K562 (cell line): ENCODE data around the gene CNOT1. TPM values are rescaled to one million over a fixed set of nuclear protein-coding genes. Genes with fewer than 3 reads are reported as not detected.

Experiments used
- ATAC-seq: fragments of 200-7000 bp; cut with Tn5 transposase; 3 replicates; pipeline ENCODE4 v1.9.1; 2020; ENCODE audit warnings: moderate library complexity
- BruUV-seq: library from RNA; stranded (reverse); fragments of 400-500 nt; replicated peaks from 2 replicates; lab custom pipeline; 2021; lab: Mats Ljungman, UMichigan
- CTCF ChIA-PET: fragments of 300-600 bp; formaldehyde crosslinking; extraction: SDS; loops from one replicate; lab custom pipeline; 2021; ENCODE audit warnings: low intra/inter-chr PET ratio; lab: Yijun Ruan, JAX
- POLR2A ChIA-PET: fragments of 300-600, 350-650 bp; sonication (Branson Sonifier 250); formaldehyde crosslinking; extraction: SDS; loops from one replicate; lab custom pipeline; 2021; ENCODE audit warnings: antibody characterized with exemption, inconsistent platforms; lab: Yijun Ruan, JAX
- DNase-seq, 4 experiments: peaks; one replicate each; pipeline versions ENCODE4 v3.0.0 to v3.0.0-alpha.2; 2011 to 2018; ENCODE audit warnings: low spot score in 3 of 4, mixed read lengths in 3 of 4; ENCODE audit errors: extremely low read depth in 1 of 4
- FAIRE-seq: peaks from 2 replicates; lab custom pipeline; 2011; peaks lifted over from hg19 to GRCh38; lab: Jason Lieb, UNC
- H2AFZ ChIP-seq: 2 replicates; pipeline ENCODE4 v1.6.0; 2011; ENCODE audit warnings: low read depth, low read length, control low read depth, inconsistent platforms
- H3K27ac ChIP-seq: fragments of 200-600 bp; 3 replicates; pipeline ENCODE4 v1.8.0; 2011; ENCODE audit warnings: low read depth, mild to moderate bottlenecking, control low read depth, inconsistent platforms, low read length, moderate library complexity, mixed read lengths; ENCODE audit errors: extremely low read depth
- H3K27me3 ChIP-seq, 2 experiments: fragments of 300-600 bp in 1 of 2; 2 replicates in 1 of 2; 3 replicates in 1 of 2; pipeline versions ENCODE4 v1.6.0 to v1.8.0; 2011; ENCODE audit warnings: inconsistent platforms in 2 of 2, low read length in 2 of 2, mild to moderate bottlenecking in 1 of 2, mixed read lengths in 1 of 2, moderate library complexity in 1 of 2; ENCODE audit not compliant: control insufficient read depth in 2 of 2, insufficient read depth in 2 of 2
- H3K36me3 ChIP-seq: fragments of 300-600 bp; 3 replicates; pipeline ENCODE4 v1.8.0; 2011; ENCODE audit warnings: mild to moderate bottlenecking, low read length, inconsistent platforms; ENCODE audit not compliant: control insufficient read depth, insufficient read depth
- H3K4me1 ChIP-seq, 2 experiments: fragments of 200-600 bp in 1 of 2; replicated peaks in 1 of 2; 2 replicates in 1 of 2; 3 replicates in 1 of 2; pipeline versions ENCODE4 v1.5.1 to v1.8.0; 2011; ENCODE audit warnings: inconsistent platforms in 2 of 2, low read length in 2 of 2, mild to moderate bottlenecking in 1 of 2, mixed read lengths in 1 of 2, moderate library complexity in 1 of 2; ENCODE audit not compliant: control insufficient read depth in 2 of 2, insufficient read depth in 2 of 2
- H3K4me2 ChIP-seq: 2 replicates; pipeline ENCODE4 v1.6.1; 2011; ENCODE audit warnings: low read length, control low read depth, inconsistent platforms, mixed read lengths; ENCODE audit not compliant: insufficient read depth
- H3K4me3 ChIP-seq: fragments of 200-600 bp; sonication (generic), shearing (Covaris generic); 2 replicates; pipeline ENCODE4 v1.5.1; 2016; ENCODE audit warnings: control low read depth, inconsistent platforms
- H3K79me2 ChIP-seq: fragments of 200-600 bp; 3 replicates; pipeline ENCODE4 v1.8.0; 2011; ENCODE audit warnings: low read length, inconsistent platforms; ENCODE audit not compliant: control insufficient read depth, insufficient read depth
- H3K9ac ChIP-seq, 2 experiments: 2 replicates each; pipeline versions ENCODE4 v1.6.0 to v1.6.1; 2011; ENCODE audit warnings: low read depth in 2 of 2, low read length in 2 of 2, control low read depth in 1 of 2, inconsistent platforms in 1 of 2, mild to moderate bottlenecking in 1 of 2, mixed read lengths in 1 of 2; ENCODE audit not compliant: insufficient read depth in 1 of 2
- H3K9me1 ChIP-seq: one replicate; pipeline ENCODE4 v1.6.0; 2011; ENCODE audit warnings: inconsistent platforms, mild to moderate bottlenecking, low read length, moderate library complexity; ENCODE audit not compliant: control insufficient read depth, insufficient read depth
- H3K9me3 ChIP-seq: replicated peaks from 2 replicates; pipeline ENCODE4 v1.5.1; 2011; ENCODE audit warnings: low read depth, low read length, inconsistent platforms; ENCODE audit not compliant: control insufficient read depth, insufficient read depth
- H4K20me1 ChIP-seq: replicated peaks from 2 replicates; pipeline ENCODE4 v1.6.1; 2011; ENCODE audit warnings: low read length, inconsistent platforms, mixed read lengths; ENCODE audit not compliant: control insufficient read depth, insufficient read depth
- ATF3 ChIP-seq, 2 experiments: fragments of 450-650 bp in 1 of 2; sonication (generic) in 1 of 2; formaldehyde crosslinking in 1 of 2; IDR thresholded peaks in 1 of 2; conservative IDR thresholded peaks in 1 of 2; 2 replicates each; pipeline versions ENCODE4 v1.6.1 to v1.8.1; 2016 to 2023; ENCODE audit warnings: mild to moderate bottlenecking in 2 of 2, moderate library complexity in 2 of 2, inconsistent platforms in 1 of 2, missing genetic modification reagents in 1 of 2
- BCOR ChIP-seq: fragments of 450-650 bp; IDR thresholded peaks from 2 replicates; pipeline ENCODE4 v1.6.1; 2016
- CUX1 ChIP-seq: fragments of 200-800 bp; sonication (Bioruptor generic); IDR thresholded peaks from 2 replicates; pipeline ENCODE4 v1.6.1; 2016; ENCODE audit warnings: missing genetic modification characterization, missing compliant biosample characterization
- ZBTB1 ChIP-seq: sonication (generic); formaldehyde crosslinking; IDR thresholded peaks from 2 replicates; pipeline ENCODE4 v1.8.1; 2023; ENCODE audit warnings: missing genetic modification reagents, low read depth, mild to moderate bottlenecking, borderline replicate concordance
- ZNF263 ChIP-seq: sonication (generic); formaldehyde crosslinking; IDR thresholded peaks from 2 replicates; pipeline ENCODE4 v1.8.0; 2022; ENCODE audit warnings: mild to moderate bottlenecking, missing genetic modification reagents, borderline replicate concordance
- ZNF445 ChIP-seq: fragments of 250-450 bp; sonication (Bioruptor Pico); IDR thresholded peaks from 2 replicates; pipeline ENCODE4 v1.4.0; 2020; ENCODE audit warnings: low read depth, mild to moderate bottlenecking, moderate library complexity
- WGBS: fragments of 100-300 bp; shearing (Covaris generic); methylation state at CpG from one replicate; pipeline ENCODE4 v1.1.6; 2016; ENCODE audit warnings: low coverage, mixed read lengths; ENCODE audit not compliant: insufficient coverage; ENCODE audit errors: missing lambda C conversion rate; 5-methylcytosine and 5-hydroxymethylcytosine counted together
- in situ Hi-C: fragments of 300-500 bp; cut with MboI; formaldehyde crosslinking; loops from 4 replicates; pipeline ENCODE4 v1.15.0; 2018; ENCODE audit warnings: inconsistent platforms, mixed read lengths
- intact Hi-C: fragments of 100-400 bp; cut with micrococcal nuclease; formaldehyde crosslinking; loops from 2 replicates; pipeline ENCODE4 v1.14.2; 2022
- polyA plus RNA-seq, 8 experiments: library from polyadenylated mRNA; depleted of rRNA in 4 of 8; stranded (reverse) in 5 of 8; unstranded in 3 of 8; fragments of >200 nt; fragmentation: Nextera tagmentation in 2 of 8; fragmentation: Illumina TruSeq in 1 of 8; extraction: Ambion mirVana in 2 of 8; extraction: Trizol in 1 of 8; gene quantifications; 2 replicates each; pipeline versions ENCODE4 v1.2.1 to v1.2.3, GENCODE V29; 2011 to 2014; ENCODE audit warnings: inconsistent platforms in 1 of 8, missing spikeins in 1 of 8
- total RNA-seq, 7 experiments: library from RNA; depleted of rRNA in 6 of 7; stranded (reverse); fragments of >200 nt in 6 of 7; fragmentation: Illumina TruSeq in 2 of 7; extraction: Trizol in 2 of 7; gene quantifications; 2 replicates each; pipeline versions ENCODE4 v1.2.1 to v1.2.3, GENCODE V29; 2011 to 2021; ENCODE audit warnings: low replicate concordance in 1 of 7

CNOT1 gene
- total and polyA plus RNA-seq, 9 of the 15 experiments (the other 6 are each of a cell fraction or from before 2014, with no cell fraction given), result 110 to 270 (median 220) TPM

DNA sequence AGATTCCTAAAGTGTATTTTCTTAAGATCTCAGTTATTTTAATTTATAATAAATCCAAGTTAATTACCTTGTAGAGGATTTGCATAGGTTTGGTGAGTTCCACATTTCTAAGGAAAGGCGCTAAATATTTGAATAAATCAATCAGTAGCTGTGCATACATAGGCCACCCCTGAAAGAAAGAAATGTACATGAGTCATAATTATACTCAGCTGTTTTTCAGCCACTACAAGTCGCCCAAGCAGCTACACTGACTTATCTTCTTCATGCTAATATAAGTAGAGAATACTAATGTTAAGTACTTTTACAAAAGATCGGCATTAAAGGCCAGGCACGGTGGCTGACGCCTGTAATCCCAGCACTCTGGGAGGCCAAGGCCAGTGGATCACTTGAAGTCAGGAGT, 99.4 kb downstream of the CNOT1 start:
- WGBS, result 92% methylated on average over 5 of the region's 5 CpGs
- FAIRE-seq (no peak), ATAC-seq (no peak), DNase-seq (no peak)
- CTCF ChIA-PET, result no interaction called here
- no peak for TF ChIP-seq ATF3 (IDR thresholded peaks at IDR 0.05)
- TF ChIP-seq ATF3 (CRISPR knock-in tag; conservative IDR thresholded peaks at IDR 0.05), result no peak
- no peak for TF ChIP-seq ZNF445 (CRISPR knock-in tag)
- TF ChIP-seq BCOR, result no peak
- TF ChIP-seq CUX1 (CRISPR knock-in tag), result no peak
- TF ChIP-seq ZBTB1 (CRISPR knock-in tag), result no peak
- no peak for TF ChIP-seq ZNF263 (CRISPR knock-in tag)
- POLR2A ChIA-PET, result no interaction called here
- no peaks in the 10 kb centered on the region for H3K9me3 ChIP-seq
- no peak overlapping the region for H3K27ac ChIP-seq
- no peak overlapping the region for H3K9ac ChIP-seq
- H3K4me1 ChIP-seq, result no peaks in the 10 kb centered on the region
- 0 out of 3 replicates have a peak, but pooled peaks cover 4% of the 10 kb centered on the region for H3K79me2 ChIP-seq
- in situ Hi-C loops (no loop called here), intact Hi-C loops (no loop called here)
- no peaks in the 10 kb centered on the region for H3K9me1 ChIP-seq
- H4K20me1 ChIP-seq, result no peaks in the 10 kb centered on the region
- H2AFZ ChIP-seq, result no peak overlapping the region
- no peak overlapping the region for H3K4me2 ChIP-seq
- no TSS peak for BruUV-seq
- H3K27me3 ChIP-seq, result no peaks in the 10 kb centered on the region
- peaks cover 93% of the 10 kb centered on the region for H3K36me3 ChIP-seq
- no peak overlapping the region for H3K4me3 ChIP-seq
